Measurements from ENCODE around the gene EVA1A. TPM values are rescaled to one million over a fixed set of nuclear protein-coding genes. Genes with fewer than 3 reads are reported as not detected.

Gene EVA1A
- polyA plus RNA-seq, 1 donor (not counting 4 experiments of a cell fraction or from before 2014, with no cell fraction given), result 11.5 TPM

DNA sequence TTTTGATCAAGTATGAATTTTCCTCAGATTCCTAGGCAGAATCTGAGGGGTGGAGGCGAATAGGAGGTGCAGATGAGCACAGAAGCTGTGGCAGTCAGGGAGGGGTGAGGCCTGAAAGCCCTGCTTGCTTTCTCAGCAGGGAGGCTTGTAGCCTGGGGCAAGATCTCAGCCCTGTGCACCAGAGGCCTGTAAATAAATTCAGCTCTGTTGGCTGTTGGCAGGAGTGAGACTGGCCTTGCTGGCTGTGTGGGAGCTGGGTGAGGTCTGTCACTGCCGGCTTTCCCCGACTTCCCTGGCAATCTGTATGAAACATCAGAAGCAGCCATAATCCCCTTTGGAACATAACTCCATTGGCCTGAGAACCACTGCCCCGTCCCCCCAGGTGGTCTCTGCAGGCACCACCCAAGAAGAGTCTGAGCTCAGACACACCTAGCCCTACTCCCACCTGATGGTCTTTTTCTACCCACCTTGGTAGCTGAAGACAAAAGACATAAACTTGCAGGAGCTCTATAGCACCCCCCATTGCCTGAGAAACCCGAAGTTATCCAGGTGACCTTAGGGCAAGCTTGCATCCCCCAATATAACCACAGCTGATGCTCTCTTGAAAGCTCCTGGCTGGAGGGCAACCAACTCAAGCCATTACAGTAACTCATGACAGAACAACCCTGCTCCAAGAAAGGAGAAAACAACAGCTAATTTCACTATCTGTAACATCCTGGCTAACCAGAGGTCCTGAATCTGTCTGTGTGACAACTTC is 32.3 kb downstream of the EVA1A start:
- no peak overlapping the region for H3K4me3 ChIP-seq (ENCODE audit: control insufficient read depth in 2 of 3, extremely low read depth in 1 of 3, insufficient read depth in 2 of 3, low read depth in 1 of 3, low read length in 3 of 3)
- H3K79me2 ChIP-seq (ENCODE audit: control insufficient read depth, insufficient read depth, low read length), result peaks cover 14% of the 10 kb centered on the region
- peaks cover 4% of the 10 kb centered on the region for H4K20me1 ChIP-seq (ENCODE audit: control insufficient read depth, extremely low read depth, insufficient read depth, low read length)
- H3K4me2 ChIP-seq (ENCODE audit: control insufficient read depth, extremely low read depth, insufficient read depth, low read depth, low read length), result peak overlapping the region; percentile 8
- H3K9ac ChIP-seq (ENCODE audit: control insufficient read depth, extremely low read depth, insufficient read depth, low read length), result peak overlapping the region; percentile 4
- dilution Hi-C loops (cut with MboI; ENCODE audit: extremely low pct_ligation_motif_present, low sequenced_read_pairs), result no loop called here
- no peaks in the 10 kb centered on the region for H3K9me3 ChIP-seq (ENCODE audit: control insufficient read depth, low read depth, low read length)
- no peak for FAIRE-seq
- no peak overlapping the region for H2AFZ ChIP-seq (ENCODE audit: control insufficient read depth, low read length)
- TF ChIP-seq, protein P1, sequence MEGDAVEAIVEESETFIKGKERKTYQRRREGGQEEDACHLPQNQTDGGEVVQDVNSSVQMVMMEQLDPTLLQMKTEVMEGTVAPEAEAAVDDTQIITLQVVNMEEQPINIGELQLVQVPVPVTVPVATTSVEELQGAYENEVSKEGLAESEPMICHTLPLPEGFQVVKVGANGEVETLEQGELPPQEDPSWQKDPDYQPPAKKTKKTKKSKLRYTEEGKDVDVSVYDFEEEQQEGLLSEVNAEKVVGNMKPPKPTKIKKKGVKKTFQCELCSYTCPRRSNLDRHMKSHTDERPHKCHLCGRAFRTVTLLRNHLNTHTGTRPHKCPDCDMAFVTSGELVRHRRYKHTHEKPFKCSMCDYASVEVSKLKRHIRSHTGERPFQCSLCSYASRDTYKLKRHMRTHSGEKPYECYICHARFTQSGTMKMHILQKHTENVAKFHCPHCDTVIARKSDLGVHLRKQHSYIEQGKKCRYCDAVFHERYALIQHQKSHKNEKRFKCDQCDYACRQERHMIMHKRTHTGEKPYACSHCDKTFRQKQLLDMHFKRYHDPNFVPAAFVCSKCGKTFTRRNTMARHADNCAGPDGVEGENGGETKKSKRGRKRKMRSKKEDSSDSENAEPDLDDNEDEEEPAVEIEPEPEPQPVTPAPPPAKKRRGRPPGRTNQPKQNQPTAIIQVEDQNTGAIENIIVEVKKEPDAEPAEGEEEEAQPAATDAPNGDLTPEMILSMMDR (optimal IDR thresholded peaks at IDR 0.05 in 1 of 3, IDR thresholded peaks at IDR 0.05 in 1 of 3, conservative IDR thresholded peaks at IDR 0.05 in 1 of 3; ENCODE audit: extremely low read depth in 1 of 3, insufficient read depth in 2 of 3, low read length in 3 of 3), result no peak
- TF ChIP-seq EZH2 (IDR thresholded peaks at IDR 0.05; ENCODE audit: low read length), result no peak
- no peaks in the 10 kb centered on the region for H3K36me3 ChIP-seq (ENCODE audit: control insufficient read depth in 2 of 2, extremely low read depth in 1 of 2, insufficient read depth in 2 of 2, low read length in 2 of 2)
- H3K27me3 ChIP-seq (ENCODE audit: control insufficient read depth, extremely low read depth, insufficient read depth, low read length), result no peaks in the 10 kb centered on the region
- H3K27ac ChIP-seq (ENCODE audit: control insufficient read depth, insufficient read depth, low read length), result no peak overlapping the region
- no peak for DNase-seq (ENCODE audit: low read depth, low spot score)
- peaks cover 46% of the 10 kb centered on the region for H3K4me1 ChIP-seq (ENCODE audit: control insufficient read depth, extremely low read depth, insufficient read depth, low read length)
- no peaks in the 10 kb centered on the region for H3K9me1 ChIP-seq (ENCODE audit: control insufficient read depth, extremely low read depth, insufficient read depth, low read length)

- Histone ChIP-seq H4K20me1 (ENCODE audit: control insufficient read depth, extremely low read depth, insufficient read depth, low read length) (peaks cover 4% of the 10 kb centered on the region), H2AFZ (ENCODE audit: control insufficient read depth, low read length) (no peak overlapping the region), H3K9me3 (ENCODE audit: control insufficient read depth, low read depth, low read length) (no peaks in the 10 kb centered on the region), H3K4me3 (ENCODE audit: control insufficient read depth in 2 of 3, extremely low read depth in 1 of 3, insufficient read depth in 2 of 3, low read depth in 1 of 3, low read length in 3 of 3) (no peak overlapping the region), H3K79me2 (ENCODE audit: control insufficient read depth, insufficient read depth, low read length) (peaks cover 14% of the 10 kb centered on the region), H3K36me3 (ENCODE audit: control insufficient read depth in 2 of 2, extremely low read depth in 1 of 2, insufficient read depth in 2 of 2, low read length in 2 of 2) (no peaks in the 10 kb centered on the region), H3K9me1 (ENCODE audit: control insufficient read depth, extremely low read depth, insufficient read depth, low read length) (no peaks in the 10 kb centered on the region), H3K27ac (ENCODE audit: control insufficient read depth, insufficient read depth, low read length) (no peak overlapping the region), H3K4me1 (ENCODE audit: control insufficient read depth, extremely low read depth, insufficient read depth, low read length) (peaks cover 54% of the 10 kb centered on the region), H3K9ac (ENCODE audit: control insufficient read depth, extremely low read depth, insufficient read depth, low read length) (peak overlapping the region; percentile 4), H3K4me2 (ENCODE audit: control insufficient read depth, extremely low read depth, insufficient read depth, low read depth, low read length) (no peak overlapping the region), H3K27me3 (ENCODE audit: control insufficient read depth, extremely low read depth, insufficient read depth, low read length) (no peaks in the 10 kb centered on the region)
- no peak for TF ChIP-seq EZH2 (IDR thresholded peaks at IDR 0.05; ENCODE audit: low read length)
- TF ChIP-seq, protein P1 (optimal IDR thresholded peaks at IDR 0.05 in 1 of 3, IDR thresholded peaks at IDR 0.05 in 1 of 3, conservative IDR thresholded peaks at IDR 0.05 in 1 of 3; ENCODE audit: extremely low read depth in 1 of 3, insufficient read depth in 2 of 3, low read length in 3 of 3), result no peak
- FAIRE-seq (no peak), DNase-seq (ENCODE audit: low read depth, low spot score) (no peak)
- dilution Hi-C loops (cut with MboI; ENCODE audit: extremely low pct_ligation_motif_present, low sequenced_read_pairs), result no loop called here
Observed at GRCh38 chr2:75527676-75528075, 33.1 kb downstream of the EVA1A start.
